PC-3 (cell line): ENCODE measurements around the gene CCL1. TPM values are rescaled to one million over a fixed set of nuclear protein-coding genes. Genes with fewer than 3 reads are reported as not detected.

Source experiments
- ATAC-seq: fragments of 200-7000 bp; cut with Tn5 transposase; 2 replicates; pipeline ENCODE4 v1.9.1; 2020; ENCODE audit warnings: mild to moderate bottlenecking, moderate library complexity
- BruUV-seq: library from RNA; stranded (reverse); fragments of 400-500 nt; replicated peaks from 2 replicates; lab custom pipeline; 2021; lab: Mats Ljungman, UMichigan
- CTCF ChIA-PET: fragments of 300-600 bp; sonication (Branson Sonifier 250); formaldehyde crosslinking; loops from one replicate; lab custom pipeline; 2022; ENCODE audit warnings: antibody characterized with exemption; lab: Charles Lee
- POLR2A ChIA-PET: fragments of 300-600 bp; sonication (Branson Sonifier 250); formaldehyde crosslinking; loops from one replicate; lab custom pipeline; 2022; ENCODE audit warnings: antibody characterized with exemption; ENCODE audit not compliant: unreplicated experiment; lab: Charles Lee
- DNase-seq: peaks from one replicate; pipeline ENCODE4 v3.0.0-alpha.2; 2015
- H2AFZ ChIP-seq: fragments of 300-600 bp; sonication (generic); 2 replicates; pipeline ENCODE4 v1.6.0; 2016; ENCODE audit warnings: antibody characterized with exemption, low read length
- H3F3A ChIP-seq: fragments of 300-600 bp; sonication (generic); one replicate; pipeline ENCODE4 v1.6.0; 2017; ENCODE audit warnings: antibody characterized with exemption, low read length, control low read depth, mild to moderate bottlenecking; ENCODE audit not compliant: unreplicated experiment
- H3K27ac ChIP-seq: fragments of 300-600 bp; sonication (generic); 2 replicates; pipeline ENCODE4 v1.5.1; 2016; ENCODE audit warnings: mild to moderate bottlenecking, low read length
- H3K27me3 ChIP-seq: fragments of 300-600 bp; sonication (generic); 2 replicates; pipeline ENCODE4 v1.6.1; 2016; ENCODE audit warnings: low read length, mixed read lengths
- H3K36me3 ChIP-seq: fragments of 300-600 bp; sonication (generic); 2 replicates; pipeline ENCODE4 v1.6.1; 2016; ENCODE audit warnings: low read depth, mixed run types, low read length, mixed read lengths
- H3K4me1 ChIP-seq: fragments of 300-600 bp; sonication (generic); 2 replicates; pipeline ENCODE4 v1.5.1; 2016; ENCODE audit warnings: low read length; ENCODE audit not compliant: insufficient read depth
- H3K4me2 ChIP-seq: fragments of 300-600 bp; sonication (generic); 2 replicates; pipeline ENCODE4 v1.6.0; 2016; ENCODE audit warnings: low read length
- H3K4me3 ChIP-seq: fragments of 300-600 bp; sonication (generic); 2 replicates; pipeline ENCODE4 v1.5.1; 2016; ENCODE audit warnings: mild to moderate bottlenecking, low read length, mixed read lengths
- H3K79me2 ChIP-seq: fragments of 300-600 bp; sonication (generic); 2 replicates; pipeline ENCODE4 v1.6.1; 2017; ENCODE audit warnings: low read length, mixed read lengths
- H3K9ac ChIP-seq: fragments of 300-600 bp; sonication (generic); 2 replicates; pipeline ENCODE4 v1.6.0; 2016; ENCODE audit warnings: mild to moderate bottlenecking, low read length
- H3K9me2 ChIP-seq: fragments of 300-600 bp; sonication (generic); replicated peaks from 2 replicates; pipeline ENCODE4 v1.6.1; 2016; ENCODE audit warnings: mixed run types, low read length, mixed read lengths
- H3K9me3 ChIP-seq: fragments of 300-600 bp; sonication (generic); 2 replicates; pipeline ENCODE4 v1.6.1; 2016; ENCODE audit warnings: low read length, mixed read lengths
- H4K20me1 ChIP-seq: fragments of 300-600 bp; sonication (generic); 2 replicates; pipeline ENCODE4 v1.6.1; 2016; ENCODE audit warnings: low read length, mixed read lengths
- EZH2 ChIP-seq: fragments of 300-600 bp; sonication (generic); IDR thresholded peaks from one replicate; pipeline ENCODE4 v1.6.1; 2017; ENCODE audit warnings: antibody characterized with exemption, mild to moderate bottlenecking, low read length; ENCODE audit not compliant: unreplicated experiment
- EZH2phosphoT487 ChIP-seq: fragments of 300-600 bp; sonication (generic); IDR thresholded peaks from 2 replicates; pipeline ENCODE4 v1.6.1; 2018; ENCODE audit warnings: mild to moderate bottlenecking, antibody characterized with exemption, low read length, borderline replicate concordance
- intact Hi-C: fragments of 100-400 bp; cut with micrococcal nuclease; formaldehyde crosslinking; loops from 2 replicates; pipeline ENCODE4 v1.9.0; 2023
- total RNA-seq: library from RNA; depleted of rRNA; stranded (reverse); fragments of >200 nt; gene quantifications from 2 replicates; pipeline ENCODE4 v1.2.3, GENCODE V29; 2014
- TF ChIP-seq, protein P1 (sequence below): fragments of 300-600 bp; sonication (generic); conservative IDR thresholded peaks from 2 replicates; pipeline ENCODE4 v1.5.1; 2017; ENCODE audit warnings: antibody characterized with exemption, low read depth, mild to moderate bottlenecking, low read length

Gene CCL1
- total RNA-seq, 1 experiment from 2014 or later, result not detected

DNA sequence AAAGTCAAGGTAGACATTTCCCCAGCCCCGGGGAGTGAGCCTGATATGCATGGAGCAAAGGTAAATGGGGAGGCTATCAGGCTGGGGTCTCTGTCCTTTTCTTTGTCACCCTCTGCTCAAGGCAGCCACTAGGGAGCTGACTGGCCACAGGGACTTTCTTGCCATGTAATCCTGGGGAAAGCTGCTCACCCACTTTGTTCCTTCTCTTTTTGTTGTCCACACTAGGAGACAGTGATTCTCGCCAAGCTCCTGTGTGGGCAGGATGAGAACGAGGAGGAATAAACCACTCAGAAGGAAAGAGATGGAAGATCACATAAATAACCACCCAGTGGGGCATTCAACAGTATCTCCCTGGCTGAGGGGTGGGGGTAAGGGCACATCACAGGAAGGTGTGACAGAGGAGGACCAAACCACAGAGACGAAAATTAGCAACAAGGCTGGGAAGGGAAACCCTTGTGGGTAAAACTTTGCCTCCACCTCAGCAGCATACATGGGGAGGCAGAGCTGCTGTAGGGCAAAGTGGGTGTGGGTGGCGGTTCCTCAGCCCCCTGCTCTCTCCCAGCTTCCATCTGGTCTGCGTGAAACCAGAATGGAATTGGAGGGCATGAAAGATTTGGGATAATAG is 26.2 kb upstream of the CCL1 start:
- CTCF ChIA-PET, result no interaction called here
- no peak overlapping the region for H2AFZ ChIP-seq

DNA sequence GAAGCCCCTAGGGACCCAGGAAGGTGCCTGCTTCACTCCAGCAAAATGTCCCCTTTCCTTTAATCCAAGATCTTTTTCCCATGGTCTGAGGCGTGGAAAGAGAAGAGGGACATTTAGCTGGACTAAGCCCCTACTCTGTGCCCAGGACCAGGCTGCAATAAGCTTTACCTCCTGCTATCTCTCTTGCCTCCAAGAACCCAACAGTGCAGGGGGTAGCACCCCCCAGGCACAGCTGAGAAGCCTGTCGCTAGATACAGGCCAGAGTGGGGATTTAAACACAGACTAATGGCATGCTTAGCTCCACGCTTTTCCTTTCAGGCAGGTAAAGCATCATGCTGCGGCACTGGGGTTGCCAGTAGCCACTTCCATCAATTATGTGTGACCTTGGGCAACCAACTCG is 24.5 kb upstream of the CCL1 start:
- H3K4me2 ChIP-seq, result no peak overlapping the region
- intact Hi-C loops, result no loop called here
- H3K79me2 ChIP-seq, result no peaks in the 10 kb centered on the region
- no peaks in the 10 kb centered on the region for H3K4me1 ChIP-seq
- H2AFZ ChIP-seq, result no peak overlapping the region
- no peaks in the 10 kb centered on the region for H4K20me1 ChIP-seq
- H3K4me3 ChIP-seq, result no peak overlapping the region
- TF ChIP-seq, protein P1, sequence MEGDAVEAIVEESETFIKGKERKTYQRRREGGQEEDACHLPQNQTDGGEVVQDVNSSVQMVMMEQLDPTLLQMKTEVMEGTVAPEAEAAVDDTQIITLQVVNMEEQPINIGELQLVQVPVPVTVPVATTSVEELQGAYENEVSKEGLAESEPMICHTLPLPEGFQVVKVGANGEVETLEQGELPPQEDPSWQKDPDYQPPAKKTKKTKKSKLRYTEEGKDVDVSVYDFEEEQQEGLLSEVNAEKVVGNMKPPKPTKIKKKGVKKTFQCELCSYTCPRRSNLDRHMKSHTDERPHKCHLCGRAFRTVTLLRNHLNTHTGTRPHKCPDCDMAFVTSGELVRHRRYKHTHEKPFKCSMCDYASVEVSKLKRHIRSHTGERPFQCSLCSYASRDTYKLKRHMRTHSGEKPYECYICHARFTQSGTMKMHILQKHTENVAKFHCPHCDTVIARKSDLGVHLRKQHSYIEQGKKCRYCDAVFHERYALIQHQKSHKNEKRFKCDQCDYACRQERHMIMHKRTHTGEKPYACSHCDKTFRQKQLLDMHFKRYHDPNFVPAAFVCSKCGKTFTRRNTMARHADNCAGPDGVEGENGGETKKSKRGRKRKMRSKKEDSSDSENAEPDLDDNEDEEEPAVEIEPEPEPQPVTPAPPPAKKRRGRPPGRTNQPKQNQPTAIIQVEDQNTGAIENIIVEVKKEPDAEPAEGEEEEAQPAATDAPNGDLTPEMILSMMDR, result no peak
- TF ChIP-seq EZH2, result no peak
- no peak for TF ChIP-seq EZH2phosphoT487
- no peak overlapping the region for H3K27ac ChIP-seq
- no peak overlapping the region for H3K9ac ChIP-seq
- DNase-seq (no peak), ATAC-seq (no peak)
- POLR2A ChIA-PET, result no interaction called here
- H3K9me3 ChIP-seq, result no peaks in the 10 kb centered on the region
- CTCF ChIA-PET, result no interaction called here
- H3K9me2 ChIP-seq, result no peaks in the 10 kb centered on the region
- H3K27me3 ChIP-seq, result no peaks in the 10 kb centered on the region
- H3K36me3 ChIP-seq, result no peaks in the 10 kb centered on the region
- BruUV-seq, result no TSS peak
- H3F3A ChIP-seq, result no peaks in the 10 kb centered on the region

More for the DNA sequence above, 26.2 kb upstream of the CCL1 start:
- Histone ChIP-seq H3K27me3 (no peaks in the 10 kb centered on the region), H3K9ac (no peak overlapping the region), H3F3A (no peaks in the 10 kb centered on the region), H3K9me2 (no peaks in the 10 kb centered on the region), H3K36me3 (no peaks in the 10 kb centered on the region), H3K79me2 (no peaks in the 10 kb centered on the region), H3K4me3 (no peak overlapping the region), H3K4me2 (no peak overlapping the region), H3K9me3 (no peaks in the 10 kb centered on the region), H3K27ac (no peak overlapping the region), H4K20me1 (no peaks in the 10 kb centered on the region), H3K4me1 (no peaks in the 10 kb centered on the region)
- intact Hi-C loops, result no loop called here
- no peak for ATAC-seq
- no peak for TF ChIP-seq EZH2
- TF ChIP-seq, protein P1, result no peak
- no peak for TF ChIP-seq EZH2phosphoT487
- BruUV-seq, result no TSS peak
- POLR2A ChIA-PET, result no interaction called here
- no peak for DNase-seq

DNA sequence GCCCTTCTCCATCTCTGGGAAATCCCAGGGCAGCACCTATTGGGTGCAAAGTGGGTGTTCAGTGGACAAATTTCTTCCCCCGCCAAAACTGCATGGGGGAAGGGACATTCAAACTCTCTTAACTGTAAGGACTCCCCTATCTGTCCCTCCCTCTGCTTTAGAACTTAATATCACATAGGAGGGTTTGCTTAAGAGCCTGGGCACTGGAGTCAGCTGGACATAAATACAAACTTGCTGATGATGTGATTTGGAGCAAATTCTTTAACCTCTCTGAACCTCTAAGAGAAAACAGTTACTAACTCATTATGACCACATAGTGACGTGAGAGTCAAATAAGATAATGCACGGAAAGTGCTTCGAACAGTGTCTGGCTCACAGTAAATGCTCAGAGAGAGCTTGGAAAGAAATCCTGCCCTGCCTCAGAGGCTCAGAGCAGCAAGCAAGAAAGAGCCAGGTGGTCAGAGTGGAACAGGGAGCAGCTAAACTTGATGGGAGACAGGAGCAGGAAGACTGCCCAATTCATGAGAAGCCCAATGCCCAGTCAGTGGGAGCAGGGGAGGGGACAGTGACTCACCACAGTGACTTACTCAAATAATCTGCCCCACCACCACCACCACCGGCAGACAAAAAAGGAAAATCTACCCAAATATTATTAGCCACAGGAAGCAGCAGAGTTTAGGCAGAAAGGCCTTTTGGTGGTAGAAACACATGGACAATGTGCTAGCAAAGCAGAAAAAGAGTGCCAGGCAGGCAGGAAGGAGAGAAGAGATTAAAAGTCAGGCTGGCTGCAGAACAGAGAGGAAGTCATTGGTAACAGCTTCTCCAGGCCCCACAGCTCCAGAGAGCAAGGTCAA is 23.9 kb upstream of the CCL1 start:
- Histone ChIP-seq H3K27me3 (no peaks in the 10 kb centered on the region), H3K9ac (no peak overlapping the region), H3K79me2 (no peaks in the 10 kb centered on the region), H3K9me3 (no peaks in the 10 kb centered on the region), H4K20me1 (no peaks in the 10 kb centered on the region), H3K27ac (no peak overlapping the region), H3K4me2 (no peak overlapping the region), H3K9me2 (no peaks in the 10 kb centered on the region), H3F3A (no peaks in the 10 kb centered on the region), H2AFZ (no peak overlapping the region), H3K4me3 (no peak overlapping the region), H3K4me1 (no peaks in the 10 kb centered on the region), H3K36me3 (no peaks in the 10 kb centered on the region)
- DNase-seq (no peak), ATAC-seq (no peak)
- no peak for TF ChIP-seq EZH2phosphoT487
- TF ChIP-seq, protein P1, result no peak
- TF ChIP-seq EZH2, result no peak
- no TSS peak for BruUV-seq
- intact Hi-C loops, result no loop called here
- ChIA-PET CTCF (no interaction called here), POLR2A (no interaction called here)
